Measurements from ENCODE around the gene HNRNPUL2. TPM values are rescaled to one million over a fixed set of nuclear protein-coding genes. Genes with fewer than 3 reads are reported as not detected.

HNRNPUL2 gene
- total and polyA plus RNA-seq, 2 of the 4 experiments (the other 2 are of a cell fraction), result 3.9 to 30.2 TPM

DNA sequence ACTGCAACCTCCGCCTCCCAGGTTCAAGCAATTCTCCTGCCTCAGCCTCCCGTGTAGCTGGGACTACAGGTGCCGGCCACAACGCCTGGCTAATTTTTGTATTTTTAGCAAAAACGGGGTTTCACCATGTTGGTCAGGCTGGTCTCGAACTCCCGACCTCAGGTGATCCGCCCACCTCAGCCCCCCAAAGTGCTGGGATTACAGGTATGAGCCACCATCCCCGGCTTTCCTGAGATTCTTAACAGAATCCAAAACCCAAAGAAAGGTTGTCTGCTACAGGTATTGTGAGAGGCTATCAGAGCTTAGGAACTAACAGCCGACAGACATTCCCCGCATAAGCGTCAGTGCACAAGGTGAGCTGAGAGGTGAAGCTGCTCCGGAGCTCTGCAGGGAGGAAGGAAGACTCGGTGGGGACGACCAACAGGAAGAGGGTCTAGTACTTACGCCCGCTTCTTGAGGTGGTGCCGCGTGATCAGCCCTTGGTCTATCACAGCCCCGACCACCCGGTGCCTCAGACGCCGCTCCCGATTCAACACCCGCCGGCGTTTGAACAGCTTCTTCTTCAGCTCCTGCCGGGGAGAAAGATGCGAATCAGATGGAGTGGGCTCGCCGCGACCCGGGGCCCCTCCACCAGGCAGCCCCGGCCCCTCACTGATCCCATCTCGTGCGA is 62.7 kb downstream of the HNRNPUL2 start:
- Histone ChIP-seq H4K20me1 (ENCODE audit: insufficient read depth, low read length) (peaks cover 18% of the 10 kb centered on the region), H4K8ac (ENCODE audit: low read depth in 2 of 2, low read length in 2 of 2) (peak overlapping the region; percentile 69), H3K4ac (ENCODE audit: low read depth, low read length) (peak overlapping the region; percentile 78; the same call in 1 of the 2 replicates), H3K9me1 (ENCODE audit: insufficient read depth, low read length) (peaks cover 9% of the 10 kb centered on the region), H3K9ac (ENCODE audit: low read depth, low read length) (peak overlapping the region; percentile 79), H2BK20ac (ENCODE audit: low read depth, low read length) (no peak overlapping the region), H3K14ac (replicated peaks; ENCODE audit: low read depth, low read length) (peak overlapping the region; percentile 94), H3K4me2 (ENCODE audit: low read depth, low read length) (peak overlapping the region; percentile 84), H3K23ac (ENCODE audit: low read depth, low read length) (peak overlapping the region; percentile 83), H2BK15ac (ENCODE audit: low read depth, low read length) (no peak overlapping the region; the same call in 2 of the 3 replicates), H2AK5ac (ENCODE audit: low read depth, low read length) (peak overlapping the region; percentile 80), H2AFZ (replicated peaks; ENCODE audit: low read length, poor library complexity) (peak overlapping the region; percentile 97), H3K27me3 (ENCODE audit: control insufficient read depth, insufficient read depth, low read length) (no peaks in the 10 kb centered on the region), H2AK9ac (replicated peaks; ENCODE audit: low read depth, low read length, poor library complexity) (peak overlapping the region; percentile 99), H3K4me1 (ENCODE audit: control insufficient read depth, insufficient read depth, low read length) (peaks cover 8% of the 10 kb centered on the region), H4K5ac (ENCODE audit: low read depth, low read length) (peak overlapping the region; percentile 11), H4K91ac (ENCODE audit: insufficient read depth, low read depth, low read length) (peak overlapping the region; percentile 66), H3K27ac (ENCODE audit: insufficient read depth, low read length) (peak overlapping the region; percentile 74), H3K18ac (ENCODE audit: low read depth, low read length) (no peak overlapping the region), H3K56ac (ENCODE audit: extremely low read depth, insufficient read depth, low read length) (peak overlapping the region; percentile 54), H3K36me3 (ENCODE audit: control insufficient read depth, insufficient read depth, low read length) (peaks cover 15% of the 10 kb centered on the region), H2BK5ac (ENCODE audit: low read depth, low read length, poor library complexity, severe bottlenecking) (peak overlapping the region; percentile 64), H3K79me1 (ENCODE audit: low read depth in 1 of 2, low read length in 2 of 2) (peaks cover 33 to 50% of the 10 kb centered on the region in 2 experiments), H3K9me3 (ENCODE audit: control insufficient read depth, insufficient read depth, low read length) (no peaks in the 10 kb centered on the region), H2BK120ac (ENCODE audit: low read depth, low read length) (no peak overlapping the region; the same call in 1 of the 2 replicates), H3K4me3 (ENCODE audit: insufficient read depth, low read depth, low read length) (peak overlapping the region; percentile 73)
- in situ Hi-C loops (cut with MboI; ENCODE audit: low sequenced_read_pairs) (no loop called here), dilution Hi-C loops (cut with HindIII; ENCODE audit: low sequenced_read_pairs, unreplicated experiment) (no loop called here), intact Hi-C loops (cut with micrococcal nuclease) (no loop called here)
- ATAC-seq (ENCODE audit: low read depth) (peak; percentile 27), DNase-seq (peak; percentile 50)
- no TSS peak for BruUV-seq (replicated peaks)
- no peak for TF ChIP-seq RCOR1 (IDR thresholded peaks at IDR 0.05; ENCODE audit: insufficient replicate concordance, low read length)
- TF ChIP-seq CHD1 (IDR thresholded peaks at IDR 0.05; ENCODE audit: low read depth, low read length), result no peak
- TF ChIP-seq, protein P1, sequence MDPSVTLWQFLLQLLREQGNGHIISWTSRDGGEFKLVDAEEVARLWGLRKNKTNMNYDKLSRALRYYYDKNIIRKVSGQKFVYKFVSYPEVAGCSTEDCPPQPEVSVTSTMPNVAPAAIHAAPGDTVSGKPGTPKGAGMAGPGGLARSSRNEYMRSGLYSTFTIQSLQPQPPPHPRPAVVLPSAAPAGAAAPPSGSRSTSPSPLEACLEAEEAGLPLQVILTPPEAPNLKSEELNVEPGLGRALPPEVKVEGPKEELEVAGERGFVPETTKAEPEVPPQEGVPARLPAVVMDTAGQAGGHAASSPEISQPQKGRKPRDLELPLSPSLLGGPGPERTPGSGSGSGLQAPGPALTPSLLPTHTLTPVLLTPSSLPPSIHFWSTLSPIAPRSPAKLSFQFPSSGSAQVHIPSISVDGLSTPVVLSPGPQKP (IDR thresholded peaks at IDR 0.05; ENCODE audit: borderline replicate concordance, low read depth, low read length), result no peak
- no peak for TF ChIP-seq FOS (IDR thresholded peaks at IDR 0.05; ENCODE audit: low read depth, low read length)
- POLR2A ChIA-PET (ENCODE audit: unreplicated experiment), result interaction anchor here (0.5 to 1.6 kb wide), 11 partner anchors 10 to 309 kb away, joined by 3 to 24 read pairs (median 4); partner anchors contain the start of genes EEF1G, INTS5, MTA2 and TUT1
- CTCF ChIA-PET, result interaction anchor here (1.0 to 1.4 kb wide), 3 partner anchors 12 to 104 kb away, joined by 3 to 4 read pairs (median 3); partner anchors contain the start of gene INTS5
- 0% methylated on average over 19 of the region's 36 CpGs; no CpG with 5 or more reads in 1 of the 2 experiments for WGBS, 2 experiments (ENCODE audit: extremely low coverage in 2 of 2, insufficient read length in 1 of 2)

Small RNAs within 50 kb of the gene (microRNA-seq; reads per million reads assigned to microRNA genes)
- not detected for gene SNORA57 (ENCODE audit: insufficient read depth, insufficient read length)

Small RNAs within 50 kb of the gene (small RNA-seq; reads per million reads assigned to genes)
- 0 reads per million in 5 experiments for gene SNORA57

Other genes starting within 250 kb of the HNRNPUL2 start
- gene AHNAK, start 180.7 kb downstream of the HNRNPUL2 start, total RNA-seq (2012; rRNA removed), result 695 and 735 TPM in 2 replicates
- gene AHNAK, start 180.7 kb downstream of the HNRNPUL2 start, polyA plus RNA-seq (2012; rRNA removed), result 80.7 and 95.1 TPM in 2 replicates
- gene EEF1G, start 153.6 kb downstream of the HNRNPUL2 start, total RNA-seq (2012; rRNA removed), result 1,598 and 1,857 TPM in 2 replicates
- 1,684 and 1,697 TPM in 2 replicates for gene EEF1G, start 153.6 kb downstream of the HNRNPUL2 start, polyA plus RNA-seq (2012; rRNA removed)
- gene TUT1, start 135.9 kb downstream of the HNRNPUL2 start, total RNA-seq (2012; rRNA removed), result 3.3 and 4.3 TPM in 2 replicates
- 10.1 TPM in 2 replicates for gene TUT1, start 135.9 kb downstream of the HNRNPUL2 start, polyA plus RNA-seq (2012; rRNA removed)
- 126 and 136 TPM in 2 replicates for gene MTA2, start 125.6 kb downstream of the HNRNPUL2 start, total RNA-seq (2012; rRNA removed)
- gene MTA2, start 125.6 kb downstream of the HNRNPUL2 start, polyA plus RNA-seq (2012; rRNA removed), result 28.0 and 34.8 TPM in 2 replicates
- 4.4 and 5.0 TPM in 2 replicates for gene EML3, start 114.7 kb downstream of the HNRNPUL2 start, total RNA-seq (2012; rRNA removed)
- 24.7 and 26.1 TPM in 2 replicates for gene EML3, start 114.7 kb downstream of the HNRNPUL2 start, polyA plus RNA-seq (2012; rRNA removed)
- gene ROM1, start 114.2 kb downstream of the HNRNPUL2 start, total RNA-seq (2012; rRNA removed), result 2.2 TPM in 2 replicates
- gene ROM1, start 114.2 kb downstream of the HNRNPUL2 start, polyA plus RNA-seq (2012; rRNA removed), result 1.7 and 2.5 TPM in 2 replicates
- gene B3GAT3, start 105.5 kb downstream of the HNRNPUL2 start, total RNA-seq (2012; rRNA removed), result 10.4 and 10.6 TPM in 2 replicates
- 38.4 and 51.7 TPM in 2 replicates for gene B3GAT3, start 105.5 kb downstream of the HNRNPUL2 start, polyA plus RNA-seq (2012; rRNA removed)
- 182 and 209 TPM in 2 replicates for gene GANAB, start 80.8 kb downstream of the HNRNPUL2 start, total RNA-seq (2012; rRNA removed)
- 323 and 344 TPM in 2 replicates for gene GANAB, start 80.8 kb downstream of the HNRNPUL2 start, polyA plus RNA-seq (2012; rRNA removed)
- 8.9 and 11.8 TPM in 2 replicates for gene INTS5, start 74.2 kb downstream of the HNRNPUL2 start, total RNA-seq (2012; rRNA removed)
- gene INTS5, start 74.2 kb downstream of the HNRNPUL2 start, polyA plus RNA-seq (2012; rRNA removed), result 14.7 and 14.8 TPM in 2 replicates
- 41.2 and 53.6 TPM in 2 replicates for gene C11orf98, start 62.2 kb downstream of the HNRNPUL2 start, total RNA-seq (2012; rRNA removed)
- 62.3 and 68.9 TPM in 2 replicates for gene C11orf98, start 62.2 kb downstream of the HNRNPUL2 start, polyA plus RNA-seq (2012; rRNA removed)
- gene CSKMT, start 62.1 kb downstream of the HNRNPUL2 start, total RNA-seq (2012; rRNA removed), result 6.4 and 7.9 TPM in 2 replicates
- gene CSKMT, start 62.1 kb downstream of the HNRNPUL2 start, polyA plus RNA-seq (2012; rRNA removed), result 5.3 and 6.2 TPM in 2 replicates
- gene UQCC3, start 55.8 kb downstream of the HNRNPUL2 start, total RNA-seq (2012; rRNA removed), result 5.7 and 6.7 TPM in 2 replicates
- 9.7 and 13.7 TPM in 2 replicates for gene UQCC3, start 55.8 kb downstream of the HNRNPUL2 start, polyA plus RNA-seq (2012; rRNA removed)
- gene LBHD1, start 55.2 kb downstream of the HNRNPUL2 start, total RNA-seq (2012; rRNA removed), result 1.4 and 1.6 TPM in 2 replicates
- 2.9 and 4.0 TPM in 2 replicates for gene LBHD1, start 55.2 kb downstream of the HNRNPUL2 start, polyA plus RNA-seq (2012; rRNA removed)
- 50.0 and 83.0 TPM in 2 replicates for gene UBXN1, start 48.4 kb downstream of the HNRNPUL2 start, total RNA-seq (2012; rRNA removed)
- gene UBXN1, start 48.4 kb downstream of the HNRNPUL2 start, polyA plus RNA-seq (2012; rRNA removed), result 81.6 and 96.9 TPM in 2 replicates
- gene LRRN4CL, start 37.9 kb downstream of the HNRNPUL2 start, total RNA-seq (2012; rRNA removed), result 0.28 and 0.36 TPM in 2 replicates
- gene LRRN4CL, start 37.9 kb downstream of the HNRNPUL2 start, polyA plus RNA-seq (2012; rRNA removed), result 0.84 and 1.1 TPM in 2 replicates
- 19.4 and 26.2 TPM in 2 replicates for gene BSCL2, start 20.0 kb downstream of the HNRNPUL2 start, total RNA-seq (2012; rRNA removed)
- gene BSCL2, start 20.0 kb downstream of the HNRNPUL2 start, polyA plus RNA-seq (2012; rRNA removed), result 46.0 and 47.1 TPM in 2 replicates
- not detected in 2 replicates for gene GNG3, start 19.8 kb downstream of the HNRNPUL2 start, total RNA-seq (2012; rRNA removed)
- not detected in 2 replicates for gene GNG3, start 19.8 kb downstream of the HNRNPUL2 start, polyA plus RNA-seq (2012; rRNA removed)
- gene TTC9C, start 1.0 kb upstream of the HNRNPUL2 start, total RNA-seq (2012; rRNA removed), result 37.1 and 45.5 TPM in 2 replicates
- 29.1 and 32.9 TPM in 2 replicates for gene TTC9C, start 1.0 kb upstream of the HNRNPUL2 start, polyA plus RNA-seq (2012; rRNA removed)
- 7.8 and 8.1 TPM in 2 replicates for gene ZBTB3, start 26.7 kb upstream of the HNRNPUL2 start, total RNA-seq (2012; rRNA removed)
- 2.3 and 3.4 TPM in 2 replicates for gene ZBTB3, start 26.7 kb upstream of the HNRNPUL2 start, polyA plus RNA-seq (2012; rRNA removed)
- 110 and 154 TPM in 2 replicates for gene POLR2G, start 34.1 kb upstream of the HNRNPUL2 start, total RNA-seq (2012; rRNA removed)
- gene POLR2G, start 34.1 kb upstream of the HNRNPUL2 start, polyA plus RNA-seq (2012; rRNA removed), result 157 and 165 TPM in 2 replicates
- gene TAF6L, start 43.9 kb upstream of the HNRNPUL2 start, total RNA-seq (2012; rRNA removed), result 8.1 and 9.5 TPM in 2 replicates
- 13.5 and 14.5 TPM in 2 replicates for gene TAF6L, start 43.9 kb upstream of the HNRNPUL2 start, polyA plus RNA-seq (2012; rRNA removed)
- gene TMEM179B, start 59.9 kb upstream of the HNRNPUL2 start, total RNA-seq (2012; rRNA removed), result 20.0 and 29.4 TPM in 2 replicates
- 67.1 and 71.5 TPM in 2 replicates for gene TMEM179B, start 59.9 kb upstream of the HNRNPUL2 start, polyA plus RNA-seq (2012; rRNA removed)
- 9.7 and 14.2 TPM in 2 replicates for gene TMEM223, start 64.5 kb upstream of the HNRNPUL2 start, total RNA-seq (2012; rRNA removed)
- gene TMEM223, start 64.5 kb upstream of the HNRNPUL2 start, polyA plus RNA-seq (2012; rRNA removed), result 15.7 and 18.0 TPM in 2 replicates
- 26.3 and 27.5 TPM in 2 replicates for gene NXF1, start 78.0 kb upstream of the HNRNPUL2 start, total RNA-seq (2012; rRNA removed)
- gene NXF1, start 78.0 kb upstream of the HNRNPUL2 start, polyA plus RNA-seq (2012; rRNA removed), result 90.4 and 97.4 TPM in 2 replicates
- 48.6 and 49.5 TPM in 2 replicates for gene STX5, start 104.6 kb upstream of the HNRNPUL2 start, total RNA-seq (2012; rRNA removed)
- gene STX5, start 104.6 kb upstream of the HNRNPUL2 start, polyA plus RNA-seq (2012; rRNA removed), result 43.1 and 43.5 TPM in 2 replicates
- gene TEX54, start 105.4 kb upstream of the HNRNPUL2 start, total RNA-seq (2012; rRNA removed), result not detected in 2 replicates
- gene TEX54, start 105.4 kb upstream of the HNRNPUL2 start, polyA plus RNA-seq (2012; rRNA removed), result not detected in 2 replicates
- 40.8 and 44.3 TPM in 2 replicates for gene WDR74, start 112.1 kb upstream of the HNRNPUL2 start, total RNA-seq (2012; rRNA removed)
- 38.4 and 41.9 TPM in 2 replicates for gene WDR74, start 112.1 kb upstream of the HNRNPUL2 start, polyA plus RNA-seq (2012; rRNA removed)
- gene SLC3A2, start 153.4 kb upstream of the HNRNPUL2 start, total RNA-seq (2012; rRNA removed), result 114 and 140 TPM in 2 replicates
- gene SLC3A2, start 153.4 kb upstream of the HNRNPUL2 start, polyA plus RNA-seq (2012; rRNA removed), result 239 TPM in 2 replicates
- not detected in 2 replicates for gene CHRM1, start 193.9 kb upstream of the HNRNPUL2 start, total RNA-seq (2012; rRNA removed)
- not detected in 2 replicates for gene CHRM1, start 193.9 kb upstream of the HNRNPUL2 start, polyA plus RNA-seq (2012; rRNA removed)

All from IMR-90 (cell line).